Loucy (cell line): ENCODE results near the gene TRABD2B.
A peak's percentile ranks its signal among the peaks of the same experiment; 100 is the strongest.

Source experiments
- H2AFZ ChIP-seq: fragments of 200-600 bp; sonication (generic); 2 replicates; pipeline ENCODE4 v1.6.0; 2016; ENCODE audit warnings: antibody characterized with exemption, mild to moderate bottlenecking, low read length, moderate library complexity
- H3F3A ChIP-seq: fragments of 200-600 bp; 2 replicates; pipeline ENCODE4 v1.6.0; 2016; ENCODE audit warnings: antibody characterized with exemption, low read depth, mild to moderate bottlenecking
- H3K27me3 ChIP-seq: fragments of 200-600 bp; sonication (generic); 2 replicates; pipeline ENCODE4 v1.6.1; 2014; ENCODE audit warnings: low read length, mild to moderate bottlenecking; ENCODE audit not compliant: insufficient read depth, poor library complexity, severe bottlenecking
- H3K36me3 ChIP-seq: fragments of 200-600 bp; sonication (generic); 2 replicates; pipeline ENCODE4 v1.6.1; 2016; ENCODE audit warnings: low read length; ENCODE audit not compliant: insufficient read depth
- H3K4me1 ChIP-seq: fragments of 200-600 bp; sonication (generic); 2 replicates; pipeline ENCODE4 v1.5.1; 2014; ENCODE audit warnings: low read length, mild to moderate bottlenecking; ENCODE audit not compliant: insufficient read depth, poor library complexity, severe bottlenecking
- H3K4me2 ChIP-seq: fragments of 200-600 bp; sonication (generic); 2 replicates; pipeline ENCODE4 v1.6.0; 2014; ENCODE audit warnings: antibody characterized with exemption, low read length, low read depth, mild to moderate bottlenecking; ENCODE audit not compliant: poor library complexity, severe bottlenecking
- H3K4me3 ChIP-seq: fragments of 200-600 bp; sonication (generic); 2 replicates; pipeline ENCODE4 v1.5.1; 2014; ENCODE audit warnings: low read length, mild to moderate bottlenecking, mixed read lengths; ENCODE audit not compliant: poor library complexity, severe bottlenecking
- H3K79me2 ChIP-seq: fragments of 200-600 bp; sonication (generic); 2 replicates; pipeline ENCODE4 v1.6.1; 2014; ENCODE audit warnings: low read length; ENCODE audit not compliant: insufficient read depth
- H3K9ac ChIP-seq: fragments of 200-600 bp; sonication (generic); 2 replicates; pipeline ENCODE4 v1.6.0; 2014; ENCODE audit warnings: mild to moderate bottlenecking, low read depth, low read length, moderate library complexity; ENCODE audit not compliant: poor library complexity, severe bottlenecking
- H3K9me2 ChIP-seq: fragments of 200-600 bp; sonication (generic); replicated peaks from 2 replicates; pipeline ENCODE4 v1.6.1; 2016; ENCODE audit warnings: low read depth, low read length, mixed read lengths
- H3K9me3 ChIP-seq: fragments of 200-600 bp; sonication (generic); 2 replicates; pipeline ENCODE4 v1.6.1; 2014; ENCODE audit warnings: mild to moderate bottlenecking, antibody characterized with exemption, low read length, low read depth; ENCODE audit not compliant: insufficient read depth
- H4K20me1 ChIP-seq: fragments of 200-600 bp; sonication (generic); 2 replicates; pipeline ENCODE4 v1.6.0; 2014; ENCODE audit warnings: antibody characterized with exemption, low read length, mild to moderate bottlenecking; ENCODE audit not compliant: insufficient read depth, poor library complexity, severe bottlenecking
- CTCF ChIP-seq: fragments of 200-600 bp; sonication (generic); conservative IDR thresholded peaks from 2 replicates; pipeline ENCODE4 v1.5.1; 2014; ENCODE audit warnings: mild to moderate bottlenecking, antibody characterized with exemption, low read length
- EZH2phosphoT487 ChIP-seq: fragments of 200-600 bp; IDR thresholded peaks from 2 replicates; pipeline ENCODE4 v1.6.1; 2018; ENCODE audit warnings: antibody characterized with exemption, mild to moderate bottlenecking, moderate library complexity, borderline replicate concordance

The TRABD2B gene

GRCh38 chr1:47972864-47973432 lies 24.2 kb downstream of the TRABD2B start:
- Histone ChIP-seq H3K9me2 (no peaks in the 10 kb centered on the region), H3K9me3 (no peaks in the 10 kb centered on the region), H3K4me2 (no peak overlapping the region), H3F3A (no peaks in the 10 kb centered on the region), H2AFZ (no peak overlapping the region), H4K20me1 (no peaks in the 10 kb centered on the region), H3K4me1 (no peaks in the 10 kb centered on the region), H3K79me2 (no peaks in the 10 kb centered on the region), H3K4me3 (no peak overlapping the region), H3K36me3 (no peaks in the 10 kb centered on the region), H3K9ac (no peak overlapping the region), H3K27me3 (no peaks in the 10 kb centered on the region)
- TF ChIP-seq EZH2phosphoT487 = no peak
- peak; percentile 69 for TF ChIP-seq CTCF

- no peak overlapping the region for H3K4me3 ChIP-seq
- TF ChIP-seq CTCF = no peak
- H3F3A ChIP-seq = no peaks in the 10 kb centered on the region
- H3K9ac ChIP-seq = no peak overlapping the region
- no peak overlapping the region for H3K4me2 ChIP-seq
- H3K79me2 ChIP-seq = no peaks in the 10 kb centered on the region
- no peaks in the 10 kb centered on the region for H3K4me1 ChIP-seq
- H3K36me3 ChIP-seq = no peaks in the 10 kb centered on the region
- no peaks in the 10 kb centered on the region for H3K9me2 ChIP-seq
- no peaks in the 10 kb centered on the region for H3K9me3 ChIP-seq
- no peaks in the 10 kb centered on the region for H3K27me3 ChIP-seq
- H2AFZ ChIP-seq = no peak overlapping the region
- H4K20me1 ChIP-seq = no peaks in the 10 kb centered on the region
Measured at GRCh38 chr1:47971385-47972160, 25.6 kb downstream of the TRABD2B start.

GRCh38 chr1:47970882-47971281 lies 26.3 kb downstream of the TRABD2B start:
- H3K36me3 ChIP-seq = no peaks in the 10 kb centered on the region
- no peak for TF ChIP-seq EZH2phosphoT487
- TF ChIP-seq CTCF = no peak
- H3F3A ChIP-seq = no peaks in the 10 kb centered on the region
- H4K20me1 ChIP-seq = no peaks in the 10 kb centered on the region
- no peaks in the 10 kb centered on the region for H3K9me2 ChIP-seq
- no peaks in the 10 kb centered on the region for H3K27me3 ChIP-seq
- H2AFZ ChIP-seq = no peak overlapping the region
- H3K4me1 ChIP-seq = no peaks in the 10 kb centered on the region
- H3K9ac ChIP-seq = no peak overlapping the region
- no peaks in the 10 kb centered on the region for H3K79me2 ChIP-seq
- no peak overlapping the region for H3K4me2 ChIP-seq
- no peak overlapping the region for H3K4me3 ChIP-seq
- no peaks in the 10 kb centered on the region for H3K9me3 ChIP-seq
